Cardiac muscle cell (in vitro differentiated cells and primary cell): Measurements from ENCODE around the gene VEPH1. TPM values are rescaled to one million over a fixed set of nuclear protein-coding genes. Genes with fewer than 3 reads are reported as not detected.

ENCODE experiments used
- DNase-seq, 2 donors: peaks; one replicate each; pipeline versions ENCODE4 v3.0.0 to v3.0.0-alpha.2; 2010 to 2017; ENCODE audit warnings: low read depth in 1 of 2, low spot score in 1 of 2
- H3K27ac ChIP-seq: fragments of 200-600 bp; sonication (generic); 2 replicates; pipeline ENCODE4 v1.5.1; 2016
- H3K27me3 ChIP-seq: fragments of 200-600 bp; sonication (generic); 2 replicates; pipeline ENCODE4 v1.6.0; 2016; ENCODE audit warnings: control low read depth
- H3K36me3 ChIP-seq: fragments of 200-600 bp; sonication (generic); 2 replicates; pipeline ENCODE4 v1.5.1; 2016; ENCODE audit warnings: control low read depth
- H3K4me1 ChIP-seq: fragments of 200-600 bp; sonication (generic); 2 replicates; pipeline ENCODE4 v1.8.1; 2017; ENCODE audit warnings: low read depth, mild to moderate bottlenecking, mixed run types
- H3K4me3 ChIP-seq: fragments of 200-600 bp; sonication (generic); 2 replicates; pipeline ENCODE4 v1.5.1; 2016; ENCODE audit warnings: mild to moderate bottlenecking
- H3K9me3 ChIP-seq: fragments of 200-600 bp; sonication (generic); 2 replicates; pipeline ENCODE4 v1.5.1; 2017; ENCODE audit warnings: low read depth, mild to moderate bottlenecking, control low read depth
- polyA plus RNA-seq: library from polyadenylated mRNA; unstranded; fragments of >200 nt; fragmentation: Nextera tagmentation; extraction: Ambion mirVana; gene quantifications from 2 replicates; pipeline ENCODE4 v1.2.1, GENCODE V29; 2016
- total RNA-seq: library from RNA; depleted of rRNA; stranded (reverse); fragments of >200 nt; gene quantifications from 2 replicates; pipeline ENCODE4 v1.2.3, GENCODE V29; 2016
- TF ChIP-seq, protein P1 (sequence below): IDR thresholded peaks from 2 replicates; pipeline ENCODE4 v1.5.1; 2012; ENCODE audit warnings: low read depth, mild to moderate bottlenecking, low read length

VEPH1 gene
- total and polyA plus RNA-seq, 2 experiments from 2014 or later, result 1.1 to 1.7 TPM

DNA sequence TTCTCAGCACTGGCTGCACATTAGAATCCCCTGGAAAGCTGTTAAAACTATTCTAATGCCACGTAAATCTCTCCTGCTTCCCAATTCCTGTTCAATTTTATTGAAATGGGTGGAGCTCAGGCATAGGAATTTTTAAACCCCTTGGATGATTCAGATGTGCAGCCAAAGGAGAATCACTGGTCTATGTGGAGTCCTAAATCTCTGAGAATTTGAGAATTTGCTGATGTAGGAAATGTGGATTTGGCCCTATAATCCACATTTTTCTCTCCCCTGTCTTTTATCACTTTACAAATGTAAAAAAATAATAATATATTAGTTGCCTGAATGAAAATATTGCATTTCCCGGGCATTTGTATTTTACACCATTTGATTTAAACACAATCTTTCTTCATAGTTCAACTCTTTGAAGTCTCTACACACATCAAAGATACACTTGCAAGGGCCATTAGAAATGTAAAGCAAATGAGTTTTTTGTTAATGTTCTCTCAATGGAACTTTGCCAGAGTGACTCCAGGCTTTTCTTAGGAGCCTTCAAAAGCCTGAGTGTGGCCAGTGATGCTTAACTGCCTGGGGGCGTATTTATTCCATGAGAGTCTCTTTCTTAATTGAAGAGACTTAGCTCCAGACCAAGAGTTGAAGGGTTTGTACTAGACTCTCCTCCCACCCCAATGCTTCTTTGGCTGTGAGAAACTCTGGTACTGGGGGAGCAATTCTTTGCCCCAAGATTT is 115.3 kb downstream of the VEPH1 start:
- no peak overlapping the region for H3K4me3 ChIP-seq
- DNase-seq, result no peak
- TF ChIP-seq, protein P1, sequence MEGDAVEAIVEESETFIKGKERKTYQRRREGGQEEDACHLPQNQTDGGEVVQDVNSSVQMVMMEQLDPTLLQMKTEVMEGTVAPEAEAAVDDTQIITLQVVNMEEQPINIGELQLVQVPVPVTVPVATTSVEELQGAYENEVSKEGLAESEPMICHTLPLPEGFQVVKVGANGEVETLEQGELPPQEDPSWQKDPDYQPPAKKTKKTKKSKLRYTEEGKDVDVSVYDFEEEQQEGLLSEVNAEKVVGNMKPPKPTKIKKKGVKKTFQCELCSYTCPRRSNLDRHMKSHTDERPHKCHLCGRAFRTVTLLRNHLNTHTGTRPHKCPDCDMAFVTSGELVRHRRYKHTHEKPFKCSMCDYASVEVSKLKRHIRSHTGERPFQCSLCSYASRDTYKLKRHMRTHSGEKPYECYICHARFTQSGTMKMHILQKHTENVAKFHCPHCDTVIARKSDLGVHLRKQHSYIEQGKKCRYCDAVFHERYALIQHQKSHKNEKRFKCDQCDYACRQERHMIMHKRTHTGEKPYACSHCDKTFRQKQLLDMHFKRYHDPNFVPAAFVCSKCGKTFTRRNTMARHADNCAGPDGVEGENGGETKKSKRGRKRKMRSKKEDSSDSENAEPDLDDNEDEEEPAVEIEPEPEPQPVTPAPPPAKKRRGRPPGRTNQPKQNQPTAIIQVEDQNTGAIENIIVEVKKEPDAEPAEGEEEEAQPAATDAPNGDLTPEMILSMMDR, result no peak
- no peak overlapping the region for H3K27ac ChIP-seq
- H3K36me3 ChIP-seq, result no peaks in the 10 kb centered on the region
- no peaks in the 10 kb centered on the region for H3K9me3 ChIP-seq
- H3K4me1 ChIP-seq, result no peaks in the 10 kb centered on the region
- no peaks in the 10 kb centered on the region for H3K27me3 ChIP-seq

DNA sequence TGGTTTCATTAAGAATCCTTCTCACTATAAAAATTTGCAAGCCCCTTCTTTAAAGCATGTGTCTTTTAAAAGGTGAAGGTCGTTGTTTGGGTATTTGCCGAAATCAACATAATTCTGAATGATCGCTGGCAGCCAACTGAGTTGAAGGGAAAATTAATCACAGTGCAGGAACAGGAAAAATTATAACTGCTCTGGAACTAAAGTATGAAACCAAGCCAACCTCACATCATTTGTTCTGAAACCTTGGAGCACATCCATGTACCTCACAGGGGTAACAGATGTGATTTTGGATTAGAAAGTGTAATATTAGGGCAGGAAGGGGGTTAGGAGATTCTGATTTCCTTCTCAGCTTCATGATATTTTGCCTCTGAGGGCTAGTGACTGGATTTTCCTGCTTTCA is 118.7 kb downstream of the VEPH1 start:
- no peak overlapping the region for H3K27ac ChIP-seq
- no peaks in the 10 kb centered on the region for H3K36me3 ChIP-seq
- TF ChIP-seq, protein P1, result no peak
- no peak overlapping the region for H3K4me3 ChIP-seq
- H3K9me3 ChIP-seq, result no peaks in the 10 kb centered on the region
- no peaks in the 10 kb centered on the region for H3K4me1 ChIP-seq
- H3K27me3 ChIP-seq, result no peaks in the 10 kb centered on the region
- no peak for DNase-seq

DNA sequence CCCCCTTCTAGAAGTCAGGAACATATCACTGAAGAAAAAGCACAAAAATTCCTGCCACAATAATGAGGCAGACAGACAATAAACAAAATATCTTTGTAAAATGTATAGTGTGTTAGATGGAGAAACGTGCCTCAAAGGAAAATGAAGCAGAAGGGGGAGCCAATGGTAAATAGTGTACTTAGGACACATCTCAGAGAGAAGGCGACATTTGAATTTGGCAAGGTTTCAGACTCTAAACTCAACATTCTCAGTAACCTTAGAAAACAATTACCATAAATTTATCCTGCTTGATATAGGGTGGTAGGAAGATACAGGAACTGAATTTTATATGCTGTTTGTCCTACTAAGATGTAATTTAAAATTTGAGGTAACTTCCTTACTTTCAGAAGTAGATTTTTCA is 119.2 kb downstream of the VEPH1 start:
- no peaks in the 10 kb centered on the region for H3K27me3 ChIP-seq
- DNase-seq, result no peak
- TF ChIP-seq, protein P1, result no peak
- H3K9me3 ChIP-seq, result no peaks in the 10 kb centered on the region
- no peaks in the 10 kb centered on the region for H3K4me1 ChIP-seq
- H3K4me3 ChIP-seq, result no peak overlapping the region
- no peaks in the 10 kb centered on the region for H3K36me3 ChIP-seq
- no peak overlapping the region for H3K27ac ChIP-seq

DNA sequence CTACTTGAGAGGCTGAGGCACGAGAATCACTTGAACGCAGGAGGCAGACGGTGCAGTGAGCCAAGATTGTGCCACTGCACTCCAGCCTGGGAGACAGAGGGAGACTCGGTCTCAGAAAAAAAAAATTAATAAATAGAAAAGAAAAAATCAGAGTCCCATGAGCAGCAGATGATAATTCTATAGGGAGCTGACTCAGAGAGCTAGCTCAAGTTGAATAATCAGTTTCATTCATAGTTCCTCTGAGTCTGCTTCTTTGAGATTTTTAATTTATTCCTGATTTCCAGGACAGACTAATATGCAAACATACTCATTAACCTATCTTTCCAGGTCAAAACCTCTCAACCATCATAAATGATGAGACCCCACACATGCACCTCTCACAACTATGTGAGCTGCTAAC is 121.6 kb downstream of the VEPH1 start:
- Histone ChIP-seq H3K9me3 (no peaks in the 10 kb centered on the region), H3K27ac (no peak overlapping the region), H3K4me3 (no peak overlapping the region), H3K27me3 (no peaks in the 10 kb centered on the region), H3K4me1 (no peaks in the 10 kb centered on the region), H3K36me3 (no peaks in the 10 kb centered on the region)
- TF ChIP-seq, protein P1, result no peak
- DNase-seq, result no peak

DNA sequence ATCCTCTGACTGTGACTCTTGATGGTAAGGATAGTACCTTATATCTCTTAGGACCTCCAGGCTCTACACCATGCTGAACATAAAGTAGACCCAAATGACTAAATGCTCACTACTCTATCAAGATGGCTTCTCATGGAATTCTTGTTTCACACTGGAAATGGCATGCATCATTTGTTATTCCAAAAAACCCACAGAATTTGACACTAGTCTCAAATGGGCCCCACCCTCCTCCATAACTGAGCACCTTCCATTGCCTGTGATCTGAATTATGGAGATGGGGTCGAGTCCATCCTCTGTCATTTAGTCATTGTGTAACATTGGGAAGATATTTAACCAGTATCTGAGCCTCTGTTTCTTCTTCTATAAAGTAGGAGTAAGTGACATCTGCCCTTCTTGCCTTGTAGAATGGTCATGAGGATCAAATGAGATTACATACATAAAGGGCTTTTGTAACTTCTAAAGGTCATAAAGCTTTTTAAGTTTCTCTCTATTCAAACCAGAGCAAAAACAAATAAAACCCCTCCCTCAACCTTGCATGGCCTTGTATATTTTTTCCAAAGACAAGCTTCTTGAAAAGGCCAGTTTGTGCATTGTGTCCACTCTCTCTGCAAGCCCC is 123.6 kb downstream of the VEPH1 start:
- Histone ChIP-seq H3K36me3 (no peaks in the 10 kb centered on the region), H3K27ac (no peak overlapping the region), H3K27me3 (no peaks in the 10 kb centered on the region), H3K4me1 (no peaks in the 10 kb centered on the region), H3K4me3 (no peak overlapping the region), H3K9me3 (no peaks in the 10 kb centered on the region)
- TF ChIP-seq, protein P1, result no peak
- DNase-seq, result no peak
